Peyer's patch (tissue), 4 donors: ENCODE measurements around the gene LEKR1. TPM values are rescaled to one million over a fixed set of nuclear protein-coding genes. Genes with fewer than 3 reads are reported as not detected.

Experiments
- DNase-seq, 3 donors: peaks; one replicate each; pipeline ENCODE4 v3.0.0-alpha.2; 2017 to 2019
- H3K27ac ChIP-seq, 4 donors: fragments of 200-600 bp; sonication (generic); one replicate each; pipeline ENCODE4 v1.5.1; 2016 to 2019
- H3K27me3 ChIP-seq, 2 donors: fragments of 200-600 bp; sonication (generic); one replicate each; pipeline ENCODE4 v1.5.1; 2019
- H3K36me3 ChIP-seq, 3 donors: fragments of 200-600 bp; sonication (generic); one replicate each; pipeline ENCODE4 v1.5.1; 2016 to 2019
- H3K4me1 ChIP-seq, 4 donors: fragments of 200-600 bp; sonication (generic); one replicate each; pipeline ENCODE4 v1.5.1; 2016 to 2019
- H3K4me3 ChIP-seq, 4 donors: fragments of 200-600 bp; sonication (generic); 1 replicate in 3 of 4; 2 replicates in 1 of 4; pipeline ENCODE4 v1.5.1; 2016 to 2019; ENCODE audit warnings: mild to moderate bottlenecking in 1 of 4
- H3K9me3 ChIP-seq, 4 donors: fragments of 200-600 bp; sonication (generic); one replicate each; pipeline ENCODE4 v1.5.1; 2016 to 2019; ENCODE audit warnings: mild to moderate bottlenecking in 1 of 4
- CTCF ChIP-seq, 6 experiments: fragments of 450-650 bp in 4 of 6; fragments of 200-600 bp in 2 of 6; sonication (generic) in 1 of 6; IDR thresholded peaks; one replicate each; pipeline ENCODE4 v1.5.1; 2017 to 2019; ENCODE audit warnings: antibody characterized with exemption in 6 of 6, mild to moderate bottlenecking in 3 of 6, moderate library complexity in 1 of 6
- POLR2A ChIP-seq, 2 donors: fragments of 450-650 bp; IDR thresholded peaks; one replicate each; pipeline ENCODE4 v1.5.1; 2017; ENCODE audit warnings: antibody characterized with exemption in 2 of 2, mild to moderate bottlenecking in 2 of 2, moderate library complexity in 2 of 2
- total RNA-seq, 4 donors: library from RNA; depleted of rRNA; stranded (reverse); fragments of >200 nt; gene quantifications; one replicate each; pipeline ENCODE4 v1.1.0, GENCODE V29; 2016

Gene LEKR1
- total RNA-seq, 4 donors from 2014 or later, result 0.85 to 9.1 (median 0.94) TPM; not detected in 1

- no peak for TF ChIP-seq POLR2A (IDR thresholded peaks at IDR 0.05)
- TF ChIP-seq CTCF (IDR thresholded peaks at IDR 0.05), result no peak
- Histone ChIP-seq H3K4me1 (no peaks in the 10 kb centered on the region), H3K4me3 (no peak overlapping the region), H3K27ac (no peak overlapping the region), H3K36me3 (no peaks in the 10 kb centered on the region), H3K27me3 (no peaks in the 10 kb centered on the region), H3K9me3 (no peaks in the 10 kb centered on the region)
- DNase-seq, result no peak
Observed at GRCh38 chr3:156834962-156835535, 8.9 kb downstream of the LEKR1 start.

- Histone ChIP-seq H3K27me3 (no peaks in the 10 kb centered on the region), H3K9me3 (no peaks in the 10 kb centered on the region), H3K4me1 (no peaks in the 10 kb centered on the region), H3K4me3 (no peak overlapping the region), H3K36me3 (no peaks in the 10 kb centered on the region), H3K27ac (no peak overlapping the region)
- TF ChIP-seq CTCF (IDR thresholded peaks at IDR 0.05) (no peak), POLR2A (IDR thresholded peaks at IDR 0.05) (no peak)
- no peak for DNase-seq
Observed at GRCh38 chr3:156836701-156837100, 10.5 kb downstream of the LEKR1 start.

GRCh38 chr3:156837115-156837514, 11.0 kb downstream of the LEKR1 start:
- no peak for TF ChIP-seq POLR2A (IDR thresholded peaks at IDR 0.05)
- no peak for TF ChIP-seq CTCF (IDR thresholded peaks at IDR 0.05)
- H3K9me3 ChIP-seq, result no peaks in the 10 kb centered on the region
- no peak overlapping the region for H3K27ac ChIP-seq
- H3K4me3 ChIP-seq, result no peak overlapping the region
- no peak for DNase-seq
- H3K27me3 ChIP-seq, result no peaks in the 10 kb centered on the region
- no peaks in the 10 kb centered on the region for H3K4me1 ChIP-seq
- H3K36me3 ChIP-seq, result no peaks in the 10 kb centered on the region

- Histone ChIP-seq H3K9me3 (no peaks in the 10 kb centered on the region), H3K36me3 (no peaks in the 10 kb centered on the region), H3K4me1 (no peaks in the 10 kb centered on the region), H3K27me3 (no peaks in the 10 kb centered on the region), H3K4me3 (no peak overlapping the region), H3K27ac (no peak overlapping the region)
- DNase-seq, result no peak
- no peak for TF ChIP-seq CTCF (IDR thresholded peaks at IDR 0.05)
- TF ChIP-seq POLR2A (IDR thresholded peaks at IDR 0.05), result no peak
Observed at GRCh38 chr3:156838035-156838434, 11.9 kb downstream of the LEKR1 start.

GRCh38 chr3:156840826-156841689, 14.9 kb downstream of the LEKR1 start:
- Histone ChIP-seq H3K27me3 (no peaks in the 10 kb centered on the region), H3K27ac (no peak overlapping the region), H3K4me1 (no peaks in the 10 kb centered on the region), H3K9me3 (no peaks in the 10 kb centered on the region), H3K36me3 (no peaks in the 10 kb centered on the region), H3K4me3 (no peak overlapping the region)
- TF ChIP-seq POLR2A (IDR thresholded peaks at IDR 0.05) (no peak), CTCF (IDR thresholded peaks at IDR 0.05) (no peak)
- DNase-seq, result no peak
